Psoas muscle (tissue), 8 donors: ENCODE data around the gene SALL3. TPM values are rescaled to one million over a fixed set of nuclear protein-coding genes. Genes with fewer than 3 reads are reported as not detected.

Experiments used
- ATAC-seq, 4 donors: fragments of 200-7000 bp; cut with Tn5 transposase; one replicate each; pipeline ENCODE4 v1.9.1; 2020; ENCODE audit warnings: moderate library complexity in 3 of 4, mild to moderate bottlenecking in 2 of 4
- DNase-seq, 2 donors: peaks; one replicate each; pipeline ENCODE4 v3.0.0-alpha.2; 2020
- H3K27ac ChIP-seq: fragments of 200-600 bp; one replicate; pipeline ENCODE4 v1.8.0; 2022
- H3K27me3 ChIP-seq, 3 donors: fragments of 200-600 bp in 1 of 3; one replicate each; pipeline versions ENCODE4 v1.6.1 to v1.8.0; 2013 to 2022; ENCODE audit warnings: low read length in 2 of 3, mild to moderate bottlenecking in 2 of 3, moderate library complexity in 1 of 3; ENCODE audit not compliant: insufficient read depth in 3 of 3
- H3K36me3 ChIP-seq, 2 donors: fragments of 200-600 bp in 1 of 2; one replicate each; pipeline versions ENCODE4 v1.6.1 to v1.8.0; 2013 to 2022; ENCODE audit warnings: low read depth in 1 of 2, mild to moderate bottlenecking in 1 of 2, moderate library complexity in 1 of 2; ENCODE audit not compliant: insufficient read depth in 1 of 2
- H3K4me1 ChIP-seq: fragments of 200-600 bp; one replicate; pipeline ENCODE4 v1.8.0; 2022
- H3K4me3 ChIP-seq: fragments of 200-600 bp; one replicate; pipeline ENCODE4 v1.8.0; 2022; ENCODE audit warnings: mild to moderate bottlenecking
- H3K9me3 ChIP-seq: fragments of 200-600 bp; one replicate; pipeline ENCODE4 v1.8.0; 2022
- CTCF ChIP-seq: fragments of 200-600 bp; IDR thresholded peaks from one replicate; pipeline ENCODE4 v1.8.0; 2022; ENCODE audit warnings: antibody characterized with exemption
- WGBS, 3 donors: extraction: QIAGEN DNeasy Blood & Tissue Kit; methylation state at CpG; one replicate each; pipeline versions ENCODE4 v1.1.6 to v1.1.7; 2013; 5-methylcytosine and 5-hydroxymethylcytosine counted together
- intact Hi-C, 2 donors: fragments of 100-400 bp; cut with DNase I; formaldehyde crosslinking; loops; one replicate each; pipeline versions ENCODE4 v1.11.0 to v1.14.2; 2022
- polyA plus RNA-seq, 3 donors: library from polyadenylated mRNA; stranded (reverse); fragments of 200-250 nt; gene quantifications; one replicate each; pipeline ENCODE4 v1.2.3, GENCODE V29; 2013
- total RNA-seq, 4 donors: library from RNA; stranded (reverse); fragmentation: NEBNext Ultra II Directional in 2 of 4; extraction: Animal tissue kit (Norgen Biotek cat#: 25700) in 2 of 4; gene quantifications; one replicate each; pipeline versions ENCODE4 v1.2.1 to v1.2.4, GENCODE V29; 2021 to 2023
- donor health status: healthy with polysubstance abuse.
- donor health status: DM: no; HTN: no; CAD: no; lungs with moderate emphysema.
- donor health status: Bipolar disorder and iron deficiency.
- donor health status: healthy.
- donor health status: DM: yes; HTN: yes; CAD: no.
- donor health status: DM: no; HTN: no; CAD: no.
- donor health status: DM: no; HTN: no; CAD: no.
- donor health status: DM: yes; HTN: yes; CAD: no.

The SALL3 gene
- total and polyA plus RNA-seq, 7 donors: 0.01 to 0.32 TPM; not detected in 5

- Histone ChIP-seq H3K36me3 (no peaks in the 10 kb centered on the region), H3K9me3 (no peaks in the 10 kb centered on the region), H3K27me3 (peaks cover 0 to 6% (median 0%) of the 10 kb centered on the region in 3 donors), H3K4me3 (no peak overlapping the region), H3K4me1 (no peaks in the 10 kb centered on the region), H3K27ac (no peak overlapping the region)
- no peak for TF ChIP-seq CTCF
- ATAC-seq (no peak), DNase-seq (no peak)
- intact Hi-C loops: no loop called here
- WGBS, 3 donors: 61 to 67% (median 62%) methylated on average over 5 of the region's 5 CpGs
Measured at GRCh38 chr18:79042276-79042675, 62.7 kb downstream of the SALL3 start.

- Histone ChIP-seq H3K27me3 (peaks cover 0 to 8% (median 0%) of the 10 kb centered on the region in 3 donors), H3K4me1 (no peaks in the 10 kb centered on the region), H3K9me3 (no peaks in the 10 kb centered on the region), H3K27ac (no peak overlapping the region), H3K36me3 (no peaks in the 10 kb centered on the region), H3K4me3 (no peak overlapping the region)
- intact Hi-C loops: no loop called here
- 90 to 96% (median 95%) methylated on average over 2 to 5 of the region's 5 CpGs for WGBS, 3 donors
- no peak for DNase-seq
- ATAC-seq: no peak
- no peak for TF ChIP-seq CTCF
Measured at GRCh38 chr18:79043288-79043687, 63.7 kb downstream of the SALL3 start.

- 59 to 66% (median 61%) methylated on average over 14 of the region's 14 CpGs for WGBS, 3 donors
- H3K27me3 ChIP-seq: peaks cover 0 to 10% (median 5%) of the 10 kb centered on the region in 3 donors
- H3K36me3 ChIP-seq: no peaks in the 10 kb centered on the region
- H3K4me1 ChIP-seq: no peaks in the 10 kb centered on the region
- H3K9me3 ChIP-seq: no peaks in the 10 kb centered on the region
- H3K4me3 ChIP-seq: no peak overlapping the region
- TF ChIP-seq CTCF: no peak
- no peak for ATAC-seq
- no peak overlapping the region for H3K27ac ChIP-seq
- intact Hi-C loops: no loop called here
- no peak for DNase-seq
Measured at GRCh38 chr18:79046522-79046921, 66.9 kb downstream of the SALL3 start.

GRCh38 chr18:79047556-79048244 lies 68.1 kb downstream of the SALL3 start:
- 87 to 92% (median 90%) methylated on average over 36 of the region's 36 CpGs for WGBS, 3 donors
- no peaks in the 10 kb centered on the region for H3K4me1 ChIP-seq
- ATAC-seq (no peak), DNase-seq (no peak)
- H3K9me3 ChIP-seq: no peaks in the 10 kb centered on the region
- TF ChIP-seq CTCF: no peak
- intact Hi-C loops: no loop called here
- no peak overlapping the region for H3K4me3 ChIP-seq
- no peaks in the 10 kb centered on the region for H3K36me3 ChIP-seq
- H3K27me3 ChIP-seq: peaks cover 0 to 10% (median 5%) of the 10 kb centered on the region in 3 donors
- H3K27ac ChIP-seq: no peak overlapping the region

- no peaks in the 10 kb centered on the region for H3K9me3 ChIP-seq
- no peak for TF ChIP-seq CTCF
- WGBS, 3 donors: 84 to 86% (median 85%) methylated on average over 8 of the region's 8 CpGs
- H3K27me3 ChIP-seq: peaks cover 0 to 10% (median 5%) of the 10 kb centered on the region in 3 donors
- no peak overlapping the region for H3K4me3 ChIP-seq
- DNase-seq (no peak), ATAC-seq (no peak)
- H3K4me1 ChIP-seq: no peaks in the 10 kb centered on the region
- intact Hi-C loops: no loop called here
- no peaks in the 10 kb centered on the region for H3K36me3 ChIP-seq
- H3K27ac ChIP-seq: no peak overlapping the region
Measured at GRCh38 chr18:79048245-79048632, 68.6 kb downstream of the SALL3 start.
